Measurements from ENCODE around the gene TRAFD1. TPM values are rescaled to one million over a fixed set of nuclear protein-coding genes. Genes with fewer than 3 reads are reported as not detected.
"Not testable (repeated sequence)": the region's sequence is repeated elsewhere in the genome, so short reads cannot be mapped to it uniquely, and the experiment has no call there.

Gene TRAFD1
- total and polyA plus RNA-seq, 2 of the 8 experiments (the other 6 are each of a cell fraction or from before 2014, with no cell fraction given) = 18.1 to 33.1 TPM

- peaks cover 0 to 37% (median 17%) of the 10 kb centered on the region in 4 experiments; a peak in 5 of 8 replicates for H3K36me3 ChIP-seq (ENCODE audit: control insufficient read depth in 2 of 4, insufficient read depth in 4 of 4, low read length in 3 of 4)
- not testable (repeated sequence) for H3K56ac ChIP-seq (replicated peaks; ENCODE audit: insufficient read length, low read depth, low read length); H4K8ac ChIP-seq (ENCODE audit: extremely low read depth, insufficient read depth, low read length); H3K9ac ChIP-seq (replicated peaks in 1 of 4; ENCODE audit: extremely low read depth in 1 of 4, low read depth in 3 of 4, low read length in 3 of 4); H4K91ac ChIP-seq (replicated peaks; ENCODE audit: insufficient read length, low read length); H3K4ac ChIP-seq (replicated peaks; ENCODE audit: insufficient read length, low read depth, low read length); H3K27me3 ChIP-seq (replicated peaks in 1 of 4; ENCODE audit: control insufficient read depth in 3 of 4, extremely low read depth in 1 of 4, insufficient read depth in 3 of 4, low read length in 3 of 4); H3K79me1 ChIP-seq (ENCODE audit: low read depth, low read length); FAIRE-seq; H3K27ac ChIP-seq (ENCODE audit: low read depth, low read length); H2BK20ac ChIP-seq (ENCODE audit: low read length); H3K4me2 ChIP-seq (ENCODE audit: insufficient read depth in 1 of 2, low read depth in 2 of 2, low read length in 2 of 2); H2AFZ ChIP-seq (ENCODE audit: low read length); H3K18ac ChIP-seq (ENCODE audit: extremely low read depth, low read length); H3K23me2 ChIP-seq (ENCODE audit: low read depth, low read length); H2BK120ac ChIP-seq (replicated peaks; ENCODE audit: low read depth, low read length); H4K5ac ChIP-seq (ENCODE audit: insufficient read length, low read depth, low read length); H2BK15ac ChIP-seq (ENCODE audit: low read length); H2BK5ac ChIP-seq (ENCODE audit: low read depth, low read length); H2AK5ac ChIP-seq (ENCODE audit: low read depth, low read length); H2BK12ac ChIP-seq (ENCODE audit: low read depth, low read length); H3K4me3 ChIP-seq (ENCODE audit: extremely low read depth in 1 of 4, insufficient read depth in 2 of 4, low read depth in 3 of 4, low read length in 4 of 4); H3K14ac ChIP-seq (ENCODE audit: insufficient read length); H3K9me3 ChIP-seq (ENCODE audit: insufficient read depth in 2 of 2, low read depth in 1 of 2, low read length in 1 of 2); H3K23ac ChIP-seq (ENCODE audit: insufficient read length); DNase-seq (ENCODE audit: low read depth in 1 of 2, low spot score in 2 of 2)
- H3K4me1 ChIP-seq (replicated peaks in 1 of 4; ENCODE audit: control insufficient read depth in 3 of 4, insufficient read depth in 4 of 4, low read length in 3 of 4) = peaks cover 2 to 10% (median 3%) of the 10 kb centered on the region in 4 experiments; a peak in 4 of 7 replicates
- H3K79me2 ChIP-seq (ENCODE audit: control insufficient read depth in 1 of 2, insufficient read depth in 2 of 2, low read length in 2 of 2) = peaks cover 46 to 97% of the 10 kb centered on the region in 2 experiments
- WGBS, 2 experiments (ENCODE audit: extremely low coverage in 1 of 2, insufficient coverage in 1 of 2, insufficient read length in 1 of 2, insufficient replicate concordance in 2 of 2, low coverage in 1 of 2, low lambda C conversion rate in 2 of 2, missing lambda C conversion rate in 1 of 2) = 94% methylated on average over 18 of the region's 19 CpGs; no CpG with 5 or more reads in 1 of the 2 experiments
- H4K20me1 ChIP-seq (replicated peaks in 1 of 2; ENCODE audit: control insufficient read depth in 1 of 2, insufficient read depth in 2 of 2, low read length in 2 of 2) = peaks cover 19 to 24% of the 10 kb centered on the region in 2 experiments
- ChIA-PET POLR2A (ENCODE audit: partially characterized antibody) (interaction anchor here (0.6 to 9.6 kb wide), 5 partner anchors 9 to 298 kb away, joined by 4 to 90 read pairs (median 4); partner anchors contain the start of gene TRAFD1), CTCF (ENCODE audit: partially characterized antibody) (interaction anchor here (1.4 kb wide), 1 partner anchor 23 kb away, joined by 4 read pairs; the partner anchor contains the start of gene TRAFD1)
These were observed 22.6 kb upstream of the TRAFD1 start for GRCh38 chr12:112102746-112103145.

Data from H1 (cell line).